SK-N-SH (cell line): Measurements from ENCODE around the gene UNC5CL. TPM values are rescaled to one million over a fixed set of nuclear protein-coding genes. Genes with fewer than 3 reads are reported as not detected.

ENCODE experiments used
- CTCF ChIA-PET: fragments of 300-600, 350-600 bp; formaldehyde crosslinking; extraction: SDS; loops from one replicate; lab custom pipeline; 2021; lab: Yijun Ruan, JAX
- POLR2A ChIA-PET: fragments of 350-600 bp; sonication (Branson Sonifier 250); formaldehyde crosslinking; extraction: SDS; loops from one replicate; lab custom pipeline; 2020; ENCODE audit warnings: antibody characterized with exemption, inconsistent platforms; lab: Yijun Ruan, JAX
- DNase-seq: peaks from one replicate; pipeline ENCODE4 v3.0.0; 2012
- H2AFZ ChIP-seq: fragments of 200-600 bp; sonication (generic); 2 replicates; pipeline ENCODE4 v1.8.1; 2016; ENCODE audit warnings: antibody characterized with exemption, mild to moderate bottlenecking, low read depth
- H3F3A ChIP-seq: fragments of 200-600 bp; sonication (generic); replicated peaks from 2 replicates; pipeline ENCODE3; 2016; ENCODE audit warnings: antibody characterized with exemption, mild to moderate bottlenecking; ENCODE audit not compliant: insufficient read depth
- H3K27ac ChIP-seq, 2 experiments: fragments of 200-500 bp in 1 of 2; fragments of 200-600 bp in 1 of 2; sonication (Bioruptor generic) in 1 of 2; sonication (generic), shearing (Covaris generic) in 1 of 2; 2 replicates each; pipeline versions ENCODE4 v1.5.1 to v1.6.1; 2014 to 2016; ENCODE audit warnings: low read depth in 2 of 2, inconsistent platforms in 1 of 2, low read length in 1 of 2, mild to moderate bottlenecking in 1 of 2, mixed read lengths in 1 of 2
- H3K27me3 ChIP-seq: fragments of 200-600 bp; sonication (generic), shearing (Covaris generic); 2 replicates; pipeline ENCODE4 v1.6.1; 2016; ENCODE audit warnings: mixed run types; ENCODE audit not compliant: insufficient read depth
- H3K36me3 ChIP-seq, 2 experiments: fragments of 200-500 bp in 1 of 2; fragments of 200-600 bp in 1 of 2; sonication (Bioruptor generic) in 1 of 2; sonication (generic) in 1 of 2; replicated peaks in 1 of 2; 2 replicates each; pipeline versions ENCODE3 to v1.5.1; 2014 to 2016; ENCODE audit warnings: low read length in 1 of 2, mild to moderate bottlenecking in 1 of 2; ENCODE audit not compliant: insufficient read depth in 2 of 2, control insufficient read depth in 1 of 2
- H3K4me1 ChIP-seq, 2 experiments: fragments of 200-500 bp in 1 of 2; fragments of 200-600 bp in 1 of 2; sonication (Bioruptor generic) in 1 of 2; sonication (generic), shearing (Covaris generic) in 1 of 2; 2 replicates each; pipeline versions ENCODE4 v1.5.1 to v1.6.1; 2014 to 2016; ENCODE audit warnings: low read depth in 1 of 2, low read length in 1 of 2, mixed run types in 1 of 2; ENCODE audit not compliant: insufficient read depth in 2 of 2, control insufficient read depth in 1 of 2
- H3K4me2 ChIP-seq: fragments of 200-600 bp; sonication (generic), shearing (Covaris generic); 2 replicates; pipeline ENCODE4 v1.6.1; 2017; ENCODE audit warnings: mixed run types
- H3K4me3 ChIP-seq, 2 experiments: fragments of 200-500 bp in 1 of 2; fragments of 200-600 bp in 1 of 2; sonication (Bioruptor generic) in 1 of 2; sonication (generic), shearing (Covaris generic) in 1 of 2; 2 replicates each; pipeline versions ENCODE4 v1.5.1 to v1.8.1; 2014 to 2016; ENCODE audit warnings: low read depth in 2 of 2, inconsistent platforms in 1 of 2, low read length in 1 of 2, mild to moderate bottlenecking in 1 of 2, mixed read lengths in 1 of 2, moderate library complexity in 1 of 2
- H3K79me2 ChIP-seq: fragments of 200-600 bp; sonication (generic); 2 replicates; pipeline ENCODE4 v1.8.1; 2017; ENCODE audit warnings: mild to moderate bottlenecking; ENCODE audit not compliant: insufficient read depth
- H3K9ac ChIP-seq: fragments of 200-600 bp; sonication (generic); 2 replicates; pipeline ENCODE4 v1.6.1; 2017; ENCODE audit warnings: mixed run types
- H3K9me2 ChIP-seq: fragments of 200-600 bp; sonication (generic); 2 replicates; pipeline ENCODE4 v1.6.1; 2017; ENCODE audit warnings: mixed run types
- H3K9me3 ChIP-seq: fragments of 200-600 bp; sonication (generic); 2 replicates; pipeline ENCODE4 v1.6.1; 2017; ENCODE audit warnings: mixed run types, mild to moderate bottlenecking, moderate library complexity
- H4K20me1 ChIP-seq: fragments of 200-600 bp; sonication (generic); 2 replicates; pipeline ENCODE4 v1.6.1; 2017; ENCODE audit warnings: mild to moderate bottlenecking, mixed run types; ENCODE audit not compliant: insufficient read depth
- CHD2 ChIP-seq: fragments of 150-350 bp; IDR thresholded peaks from 2 replicates; pipeline ENCODE4 v1.6.1; 2018; ENCODE audit warnings: low read length; ENCODE audit not compliant: partially characterized antibody
- ELF1 ChIP-seq: IDR thresholded peaks from 2 replicates; pipeline ENCODE4 v1.4.0; 2012
- EZH2phosphoT487 ChIP-seq: fragments of 200-600 bp; sonication (generic); IDR thresholded peaks from 2 replicates; pipeline ENCODE4 v1.6.1; 2017; ENCODE audit warnings: low read depth, mixed run types, mild to moderate bottlenecking, antibody characterized with exemption, moderate library complexity, borderline replicate concordance
- FOXJ3 ChIP-seq: sonication (generic); formaldehyde crosslinking; IDR thresholded peaks from 2 replicates; pipeline ENCODE4 v1.5.1; 2020; ENCODE audit warnings: mild to moderate bottlenecking, missing genetic modification reagents
- GABPA ChIP-seq: IDR thresholded peaks from 2 replicates; pipeline ENCODE4 v1.4.0; 2012; ENCODE audit warnings: low read depth, mild to moderate bottlenecking
- MAX ChIP-seq: IDR thresholded peaks from 2 replicates; pipeline ENCODE4 v1.4.0; 2012; ENCODE audit warnings: low read depth
- MEF2A ChIP-seq: IDR thresholded peaks from 2 replicates; pipeline ENCODE4 v1.4.0; 2012; ENCODE audit warnings: low read depth, borderline replicate concordance
- MXI1 ChIP-seq: IDR thresholded peaks from 2 replicates; pipeline ENCODE4 v1.6.1; 2012; ENCODE audit warnings: mild to moderate bottlenecking, low read depth, low read length, improper control_type of control experiment
- POLR2AphosphoS5 ChIP-seq: IDR thresholded peaks from 2 replicates; pipeline ENCODE4 v1.6.1; 2012; ENCODE audit warnings: low read depth, low read length
- REST ChIP-seq: IDR thresholded peaks from 2 replicates; pipeline ENCODE4 v1.6.1; 2012; ENCODE audit warnings: mild to moderate bottlenecking, low read depth, low read length, moderate library complexity
- SIN3A ChIP-seq: IDR thresholded peaks from 2 replicates; pipeline ENCODE4 v1.6.1; 2012; ENCODE audit warnings: low read depth, mild to moderate bottlenecking, low read length, moderate library complexity, borderline replicate concordance
- SMC3 ChIP-seq: IDR thresholded peaks from 2 replicates; pipeline ENCODE4 v1.6.1; 2012; ENCODE audit warnings: low read depth, low read length, improper control_type of control experiment
- TAF1 ChIP-seq: IDR thresholded peaks from 2 replicates; pipeline ENCODE4 v1.6.1; 2012; ENCODE audit warnings: low read depth, mild to moderate bottlenecking, low read length, moderate library complexity, borderline replicate concordance
- TCF12 ChIP-seq: IDR thresholded peaks from 2 replicates; pipeline ENCODE4 v1.4.0; 2012
- YY1 ChIP-seq: IDR thresholded peaks from 2 replicates; pipeline ENCODE4 v1.4.0; 2012; ENCODE audit warnings: low read depth, mild to moderate bottlenecking
- WGBS: methylation state at CpG from one replicate; pipeline ENCODE4 v1.1.6; 2017; ENCODE audit warnings: low lambda C conversion rate; 5-methylcytosine and 5-hydroxymethylcytosine counted together
- polyA plus RNA-seq, 3 experiments: library from polyadenylated mRNA; depleted of rRNA; stranded (reverse); fragments of >200 nt; gene quantifications; 2 replicates each; pipeline ENCODE4 v1.2.3, GENCODE V29; 2012
- TF ChIP-seq, protein P1 (sequence below): IDR thresholded peaks from 2 replicates; pipeline ENCODE4 v1.4.0; 2012; ENCODE audit warnings: low read depth, borderline replicate concordance
- TF ChIP-seq, protein P2 (sequence below): fragments of 200-600 bp; sonication (generic); IDR thresholded peaks from 2 replicates; pipeline ENCODE4 v1.6.1; 2017; ENCODE audit warnings: antibody characterized with exemption, mild to moderate bottlenecking, moderate library complexity

UNC5CL gene
- polyA plus RNA-seq, 1 of the 3 experiments (the other 2 are of a cell fraction): 0.10 TPM

GRCh38 chr6:41073968-41074691, 35.1 kb upstream of the UNC5CL start:
- Histone ChIP-seq H3K27ac (peak overlapping the region; percentile 98 to 99), H3K79me2 (peaks cover 75% of the 10 kb centered on the region), H4K20me1 (peaks cover 51% of the 10 kb centered on the region), H3K9me3 (no peaks in the 10 kb centered on the region), H3F3A (peaks cover 22% of the 10 kb centered on the region), H3K36me3 (peaks cover 13 to 33% of the 10 kb centered on the region in 2 experiments), H3K4me3 (peak overlapping the region; percentile 90 to 99), H3K4me2 (peak overlapping the region; percentile 79), H3K27me3 (no peaks in the 10 kb centered on the region), H3K9me2 (no peaks in the 10 kb centered on the region), H3K4me1 (peaks cover 23 to 25% of the 10 kb centered on the region in 2 experiments), H3K9ac (peak overlapping the region; percentile 99), H2AFZ (peak overlapping the region; percentile 26; the same call in 1 of the 2 replicates)
- TF ChIP-seq MXI1 (peak; percentile 70), MAX (peak; percentile 81), POLR2AphosphoS5 (no peak; the same call in 1 of the 2 replicates), ELF1 (no peak)
- CTCF ChIA-PET: interaction anchor here (0.6 to 1.3 kb wide), 4 partner anchors 8 to 214 kb away, joined by 3 read pairs; no protein-coding TSS in a partner anchor
- WGBS: 6% methylated on average over 11 of the region's 11 CpGs
- no peak for DNase-seq
- POLR2A ChIA-PET: interaction anchor here (0.5 kb wide), 1 partner anchor 183 kb away, joined by 4 read pairs; no protein-coding TSS in a partner anchor

DNA sequence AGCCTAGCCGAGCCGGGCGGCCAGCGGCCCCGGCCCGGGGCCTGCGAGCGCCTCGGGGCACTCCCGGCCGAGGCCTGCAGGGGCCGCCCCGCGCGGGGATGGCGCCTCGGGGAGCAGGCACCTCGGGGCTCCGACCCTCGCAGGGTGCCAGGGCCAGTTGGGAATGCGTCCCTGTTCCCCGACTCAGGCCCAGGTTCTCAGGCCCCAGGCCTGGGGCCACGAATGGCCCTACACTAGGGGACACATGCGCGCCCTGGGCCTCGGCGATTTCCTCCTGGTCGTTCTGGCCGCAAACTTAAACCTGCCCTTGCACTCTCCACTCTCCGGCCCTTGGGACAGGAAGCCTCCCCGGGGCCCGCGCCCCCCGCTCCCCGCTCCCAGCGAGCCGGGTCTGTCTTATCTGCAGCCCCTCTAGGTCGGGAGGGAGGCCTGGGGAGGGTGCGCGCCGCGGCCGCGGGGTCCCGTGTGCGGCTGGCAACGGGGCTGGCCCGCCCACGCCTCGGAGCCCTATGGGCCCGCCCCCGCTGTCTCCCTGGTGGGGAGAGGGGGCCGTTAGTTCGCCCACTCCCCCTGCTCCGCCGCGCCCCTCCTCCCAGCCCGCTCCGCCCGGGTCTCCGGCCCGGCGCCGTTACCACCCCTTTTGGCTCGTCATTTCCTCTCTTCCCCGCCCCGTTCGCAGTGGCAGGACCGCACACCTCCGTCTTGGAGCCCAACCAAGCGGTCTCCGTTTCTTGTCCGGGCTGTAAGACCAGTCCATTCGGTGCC, 34.4 kb upstream of the UNC5CL start:
- no peaks in the 10 kb centered on the region for H3K9me3 ChIP-seq
- CTCF ChIA-PET: no interaction called here
- peak overlapping the region; percentile 90 to 99 for H3K4me3 ChIP-seq
- H3K79me2 ChIP-seq: peaks cover 67% of the 10 kb centered on the region
- WGBS: 0% methylated on average over 6 of the region's 74 CpGs
- no peaks in the 10 kb centered on the region for H3K27me3 ChIP-seq
- POLR2A ChIA-PET: interaction anchor here (0.8 to 1.4 kb wide), 2 partner anchors 10 to 51 kb away, joined by 3 to 6 read pairs; no protein-coding TSS in a partner anchor
- H3K27ac ChIP-seq: peak overlapping the region; percentile 98 to 99
- H3K4me2 ChIP-seq: peak overlapping the region; percentile 79
- peaks cover 17 to 35% of the 10 kb centered on the region in 2 experiments for H3K36me3 ChIP-seq
- peak; percentile 91 for DNase-seq
- peaks cover 20 to 23% of the 10 kb centered on the region in 2 experiments for H3K4me1 ChIP-seq
- peaks cover 22% of the 10 kb centered on the region for H3F3A ChIP-seq
- H3K9me2 ChIP-seq: no peaks in the 10 kb centered on the region
- peak overlapping the region; percentile 26; the same call in 1 of the 2 replicates for H2AFZ ChIP-seq
- H4K20me1 ChIP-seq: peaks cover 46% of the 10 kb centered on the region
- peak overlapping the region; percentile 99 for H3K9ac ChIP-seq
- TF ChIP-seq REST (no peak), TAF1 (0 out of 2 replicates have a peak, but pooled peaks have one; percentile 44), POLR2AphosphoS5 (peak; percentile 88), YY1 (0 out of 2 replicates have a peak, but pooled peaks have one; percentile 19), SMC3 (no peak), SIN3A (0 out of 2 replicates have a peak, but pooled peaks have one; percentile 12), EZH2phosphoT487 (no peak), CHD2 (peak; percentile 57), MAX (0 out of 2 replicates have a peak, but pooled peaks have one; percentile 10), MEF2A (peak; percentile 15; the same call in 1 of the 2 replicates), FOXJ3 (no peak), GABPA (peak; percentile 57), TCF12 (no peak; the same call in 1 of the 2 replicates)
- TF ChIP-seq, protein P1, sequence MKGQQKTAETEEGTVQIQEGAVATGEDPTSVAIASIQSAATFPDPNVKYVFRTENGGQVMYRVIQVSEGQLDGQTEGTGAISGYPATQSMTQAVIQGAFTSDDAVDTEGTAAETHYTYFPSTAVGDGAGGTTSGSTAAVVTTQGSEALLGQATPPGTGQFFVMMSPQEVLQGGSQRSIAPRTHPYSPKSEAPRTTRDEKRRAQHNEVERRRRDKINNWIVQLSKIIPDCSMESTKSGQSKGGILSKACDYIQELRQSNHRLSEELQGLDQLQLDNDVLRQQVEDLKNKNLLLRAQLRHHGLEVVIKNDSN: no peak
- TF ChIP-seq, protein P2, sequence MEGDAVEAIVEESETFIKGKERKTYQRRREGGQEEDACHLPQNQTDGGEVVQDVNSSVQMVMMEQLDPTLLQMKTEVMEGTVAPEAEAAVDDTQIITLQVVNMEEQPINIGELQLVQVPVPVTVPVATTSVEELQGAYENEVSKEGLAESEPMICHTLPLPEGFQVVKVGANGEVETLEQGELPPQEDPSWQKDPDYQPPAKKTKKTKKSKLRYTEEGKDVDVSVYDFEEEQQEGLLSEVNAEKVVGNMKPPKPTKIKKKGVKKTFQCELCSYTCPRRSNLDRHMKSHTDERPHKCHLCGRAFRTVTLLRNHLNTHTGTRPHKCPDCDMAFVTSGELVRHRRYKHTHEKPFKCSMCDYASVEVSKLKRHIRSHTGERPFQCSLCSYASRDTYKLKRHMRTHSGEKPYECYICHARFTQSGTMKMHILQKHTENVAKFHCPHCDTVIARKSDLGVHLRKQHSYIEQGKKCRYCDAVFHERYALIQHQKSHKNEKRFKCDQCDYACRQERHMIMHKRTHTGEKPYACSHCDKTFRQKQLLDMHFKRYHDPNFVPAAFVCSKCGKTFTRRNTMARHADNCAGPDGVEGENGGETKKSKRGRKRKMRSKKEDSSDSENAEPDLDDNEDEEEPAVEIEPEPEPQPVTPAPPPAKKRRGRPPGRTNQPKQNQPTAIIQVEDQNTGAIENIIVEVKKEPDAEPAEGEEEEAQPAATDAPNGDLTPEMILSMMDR: peak; percentile 27
